Osteoblast (primary cell): Measurements from ENCODE around the gene MYOM1. TPM values are rescaled to one million over a fixed set of nuclear protein-coding genes. Genes with fewer than 3 reads are reported as not detected.
"Not testable (repeated sequence)": the region's sequence is repeated elsewhere in the genome, so short reads cannot be mapped to it uniquely, and the experiment has no call there.

Source experiments
- DNase-seq: peaks from one replicate; pipeline ENCODE4 v3.0.0; 2011; ENCODE audit warnings: low spot score, mixed read lengths; ENCODE audit not compliant: insufficient read length; ENCODE audit errors: missing footprints
- H2AFZ ChIP-seq: 2 replicates; pipeline ENCODE4 v1.6.0; 2011; ENCODE audit warnings: mild to moderate bottlenecking, low read length
- H3K27ac ChIP-seq: 2 replicates; pipeline ENCODE4 v1.5.1; 2011; ENCODE audit warnings: mild to moderate bottlenecking, low read depth, low read length, moderate library complexity
- H3K27me3 ChIP-seq: 2 replicates; pipeline ENCODE4 v1.6.0; 2012; ENCODE audit warnings: mild to moderate bottlenecking, control low read depth, inconsistent platforms, low read length, moderate library complexity; ENCODE audit not compliant: insufficient read depth
- H3K36me3 ChIP-seq: 2 replicates; pipeline ENCODE4 v1.5.1; 2011; ENCODE audit warnings: mild to moderate bottlenecking, low read length, control low read depth, moderate library complexity; ENCODE audit not compliant: insufficient read depth
- H3K4me1 ChIP-seq: 2 replicates; pipeline ENCODE4 v1.5.1; 2011; ENCODE audit warnings: mild to moderate bottlenecking, low read length, control low read depth, moderate library complexity; ENCODE audit not compliant: insufficient read depth
- H3K4me2 ChIP-seq: 2 replicates; pipeline ENCODE4 v1.6.0; 2011; ENCODE audit warnings: mild to moderate bottlenecking, low read length; ENCODE audit not compliant: insufficient read depth
- H3K4me3 ChIP-seq: fragments of 200-600 bp; sonication (generic); 3 replicates; pipeline ENCODE4 v1.5.1; 2012; ENCODE audit warnings: mild to moderate bottlenecking, low read length, inconsistent platforms; ENCODE audit not compliant: insufficient read depth
- H3K79me2 ChIP-seq: 2 replicates; pipeline ENCODE4 v1.6.0; 2012; ENCODE audit warnings: mild to moderate bottlenecking, low read length, control low read depth, inconsistent platforms; ENCODE audit not compliant: insufficient read depth
- H3K9me3 ChIP-seq: 2 replicates; pipeline ENCODE4 v1.5.1; 2011; ENCODE audit warnings: low read depth, low read length, control low read depth
- H4K20me1 ChIP-seq: 2 replicates; pipeline ENCODE4 v1.6.0; 2012; ENCODE audit warnings: mild to moderate bottlenecking, low read length, control low read depth; ENCODE audit not compliant: insufficient read depth
- CTCF ChIP-seq: IDR thresholded peaks from 2 replicates; pipeline ENCODE4 v1.5.1; 2011; ENCODE audit warnings: mild to moderate bottlenecking, low read depth, low read length, moderate library complexity; ENCODE audit errors: extremely low read depth
- total RNA-seq: library from RNA; depleted of rRNA; stranded (reverse); fragments of >200 nt; gene quantifications from 2 replicates; pipeline ENCODE4 v1.2.3, GENCODE V29; 2012

The MYOM1 gene
- total RNA-seq, 1 donor = 1.8 TPM

- Histone ChIP-seq H3K27ac (no peak overlapping the region), H4K20me1 (no peaks in the 10 kb centered on the region), H3K4me1 (no peaks in the 10 kb centered on the region), H3K36me3 (no peaks in the 10 kb centered on the region), H3K4me3 (no peak overlapping the region), H3K27me3 (no peaks in the 10 kb centered on the region), H2AFZ (peak overlapping the region; percentile 91), H3K79me2 (no peaks in the 10 kb centered on the region), H3K9me3 (no peaks in the 10 kb centered on the region), H3K4me2 (peak overlapping the region; percentile 36)
- no peak for TF ChIP-seq CTCF
- DNase-seq = peak; percentile 74
Observed at GRCh38 chr18:3029215-3029952, 190.4 kb downstream of the MYOM1 start.

- H3K36me3 ChIP-seq, H3K9me3 ChIP-seq, H3K4me3 ChIP-seq, H3K79me2 ChIP-seq, H3K4me1 ChIP-seq, DNase-seq, H2AFZ ChIP-seq, H3K27ac ChIP-seq, H3K27me3 ChIP-seq, H4K20me1 ChIP-seq, H3K4me2 ChIP-seq: not testable (repeated sequence)
Observed at GRCh38 chr18:3028115-3028514, 191.7 kb downstream of the MYOM1 start.

GRCh38 chr18:3027370-3027891 is 192.3 kb downstream of the MYOM1 start:
- H3K4me3 ChIP-seq = no peak overlapping the region
- no peaks in the 10 kb centered on the region for H3K36me3 ChIP-seq
- no peaks in the 10 kb centered on the region for H3K4me1 ChIP-seq
- H3K4me2 ChIP-seq = no peak overlapping the region
- peak overlapping the region; percentile 59 for H2AFZ ChIP-seq
- DNase-seq = no peak
- H4K20me1 ChIP-seq = no peaks in the 10 kb centered on the region
- TF ChIP-seq CTCF = no peak
- no peaks in the 10 kb centered on the region for H3K79me2 ChIP-seq
- H3K27me3 ChIP-seq = no peaks in the 10 kb centered on the region
- no peaks in the 10 kb centered on the region for H3K9me3 ChIP-seq
- no peak overlapping the region for H3K27ac ChIP-seq

- no peaks in the 10 kb centered on the region for H3K36me3 ChIP-seq
- H3K27ac ChIP-seq = no peak overlapping the region
- H2AFZ ChIP-seq = no peak overlapping the region
- no peaks in the 10 kb centered on the region for H3K79me2 ChIP-seq
- no peaks in the 10 kb centered on the region for H3K4me1 ChIP-seq
- H3K9me3 ChIP-seq = no peaks in the 10 kb centered on the region
- no peak overlapping the region for H3K4me2 ChIP-seq
- no peak for DNase-seq
- no peaks in the 10 kb centered on the region for H4K20me1 ChIP-seq
- H3K4me3 ChIP-seq = no peak overlapping the region
- no peaks in the 10 kb centered on the region for H3K27me3 ChIP-seq
- TF ChIP-seq CTCF = no peak
Observed at GRCh38 chr18:3025544-3025943, 194.2 kb downstream of the MYOM1 start.

GRCh38 chr18:3023603-3024002 is 196.2 kb downstream of the MYOM1 start:
- H3K36me3 ChIP-seq, H3K4me1 ChIP-seq, H3K4me3 ChIP-seq, H4K20me1 ChIP-seq, DNase-seq, H2AFZ ChIP-seq, H3K79me2 ChIP-seq, H3K27ac ChIP-seq, H3K27me3 ChIP-seq, H3K4me2 ChIP-seq, H3K9me3 ChIP-seq: not testable (repeated sequence)
